PFSK-1 (cell line): Measurements from ENCODE around the gene CD99.

Experiments used
- POLR2AphosphoS5 ChIP-seq: IDR thresholded peaks from 2 replicates; pipeline ENCODE4 v1.6.1; 2012; ENCODE audit warnings: low read depth, mild to moderate bottlenecking, control low read depth, low read length, moderate library complexity
- TAF1 ChIP-seq: IDR thresholded peaks from 2 replicates; pipeline ENCODE4 v1.6.1; 2012; ENCODE audit warnings: low read length, control low read depth, borderline replicate concordance; ENCODE audit not compliant: insufficient read depth

GRCh38 chrX:2656257-2656836 lies 34.7 kb upstream of the CD99 start:
- no peak for TF ChIP-seq POLR2AphosphoS5
- no peak for TF ChIP-seq TAF1
